Adipocyte (in vitro differentiated cells): ENCODE measurements around the gene SOX6.

Source experiments
- DNase-seq: peaks from one replicate; pipeline ENCODE4 v3.0.0-alpha.2; 2015; ENCODE audit warnings: low read depth
- H3K27me3 ChIP-seq: replicated peaks from 2 replicates; pipeline ENCODE4 v1.7.0; 2013; ENCODE audit warnings: mild to moderate bottlenecking, low read length, moderate library complexity; ENCODE audit not compliant: control insufficient read depth, insufficient read depth
- H3K36me3 ChIP-seq: 2 replicates; pipeline ENCODE4 v1.7.0; 2013; ENCODE audit warnings: low read length, mild to moderate bottlenecking, moderate library complexity; ENCODE audit not compliant: control insufficient read depth, insufficient read depth, severe bottlenecking
- H3K4me1 ChIP-seq: 2 replicates; pipeline ENCODE4 v1.7.0; 2013; ENCODE audit warnings: mild to moderate bottlenecking, low read length, moderate library complexity; ENCODE audit not compliant: control insufficient read depth, insufficient read depth
- H3K4me3 ChIP-seq: 2 replicates; pipeline ENCODE4 v1.7.0; 2013; ENCODE audit warnings: mild to moderate bottlenecking, low read length, moderate library complexity
- H3K9ac ChIP-seq: 2 replicates; pipeline ENCODE4 v1.7.0; 2013; ENCODE audit warnings: mild to moderate bottlenecking, low read length, moderate library complexity
- H3K9me3 ChIP-seq: 2 replicates; pipeline ENCODE4 v1.7.0; 2013; ENCODE audit warnings: mild to moderate bottlenecking, low read length, moderate library complexity; ENCODE audit not compliant: control insufficient read depth

The SOX6 gene

DNA sequence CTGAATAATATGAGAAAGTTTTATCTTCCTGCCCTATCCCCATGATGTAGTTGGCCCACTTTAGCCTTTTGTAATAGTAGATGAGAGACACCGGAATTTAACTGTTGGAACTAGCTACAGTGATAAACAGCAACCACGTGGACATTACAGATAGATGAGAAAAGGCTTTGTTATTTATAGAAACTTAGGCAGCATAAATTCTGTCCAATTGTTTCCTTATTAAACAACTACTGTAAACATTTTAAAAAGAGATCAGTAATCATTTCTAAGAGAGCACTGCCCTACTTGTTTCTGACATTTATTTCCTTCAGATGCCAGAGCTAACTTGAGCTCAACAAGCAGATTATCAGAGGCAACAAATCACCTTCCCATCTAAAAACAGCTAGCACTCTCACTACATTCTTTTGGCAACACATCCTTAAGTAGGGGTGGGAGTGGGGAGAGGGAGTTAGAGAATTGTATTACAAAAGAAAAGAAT, 63.1 kb downstream of the SOX6 start:
- Histone ChIP-seq H3K27me3 (no peaks in the 10 kb centered on the region), H3K36me3 (no peaks in the 10 kb centered on the region), H3K4me1 (no peaks in the 10 kb centered on the region), H3K9ac (no peak overlapping the region), H3K4me3 (no peak overlapping the region), H3K9me3 (no peaks in the 10 kb centered on the region)
- peak; percentile 33 for DNase-seq

DNA sequence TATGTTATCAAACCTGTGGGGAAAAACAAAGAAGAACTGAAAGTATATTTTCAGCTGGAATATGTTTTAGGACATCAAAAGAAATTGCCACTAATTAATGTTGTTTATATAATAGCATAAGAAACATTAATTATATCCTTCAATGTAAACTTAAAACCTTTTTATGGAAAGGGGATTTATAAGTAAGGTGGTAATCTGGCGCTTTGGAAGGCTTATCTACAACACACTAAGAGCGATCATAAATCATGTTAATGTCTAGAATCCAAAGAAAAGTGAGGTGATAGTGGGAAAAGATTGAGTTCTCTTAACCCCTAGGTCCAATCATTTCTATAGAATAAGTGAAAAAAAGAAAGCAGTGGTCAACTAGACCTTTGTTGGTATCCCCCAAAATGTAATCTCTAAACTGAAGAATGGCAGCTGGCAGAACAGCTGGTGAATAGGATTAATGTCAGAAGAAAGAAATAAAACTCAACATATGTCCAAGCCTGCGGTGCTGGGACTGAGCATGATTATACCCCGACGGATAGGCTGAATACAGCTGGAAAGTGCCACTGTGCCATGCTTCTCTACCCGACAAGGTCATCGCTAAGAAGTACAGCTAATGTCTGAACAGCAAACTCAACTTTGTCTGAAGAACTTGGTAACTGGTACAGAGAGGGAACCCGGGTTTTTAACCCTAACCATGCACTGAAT, 64.0 kb downstream of the SOX6 start:
- no peak for DNase-seq
- no peaks in the 10 kb centered on the region for H3K27me3 ChIP-seq
- H3K4me1 ChIP-seq, result no peaks in the 10 kb centered on the region
- H3K9ac ChIP-seq, result no peak overlapping the region
- H3K4me3 ChIP-seq, result no peak overlapping the region
- no peaks in the 10 kb centered on the region for H3K9me3 ChIP-seq
- no peaks in the 10 kb centered on the region for H3K36me3 ChIP-seq

DNA sequence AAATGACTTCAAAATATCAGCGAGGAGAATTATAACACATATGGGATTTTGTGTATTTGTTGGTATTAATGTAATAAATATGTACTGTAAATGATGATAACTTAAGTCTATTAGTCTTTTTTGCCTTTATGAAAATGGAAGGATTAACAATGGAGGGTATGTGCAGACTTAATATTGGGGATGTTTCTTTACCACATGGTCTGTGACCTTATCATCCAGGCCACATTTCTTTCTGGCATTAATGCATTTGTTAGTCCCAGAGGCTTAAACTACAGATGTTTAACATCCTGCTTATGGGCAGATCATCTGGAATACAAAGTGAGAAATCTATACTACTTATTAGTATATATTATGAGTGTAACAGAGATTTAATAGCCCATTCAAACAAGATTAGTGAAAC, 64.6 kb downstream of the SOX6 start:
- no peak overlapping the region for H3K4me3 ChIP-seq
- H3K27me3 ChIP-seq, result no peaks in the 10 kb centered on the region
- no peak for DNase-seq
- no peaks in the 10 kb centered on the region for H3K4me1 ChIP-seq
- H3K36me3 ChIP-seq, result no peaks in the 10 kb centered on the region
- no peaks in the 10 kb centered on the region for H3K9me3 ChIP-seq
- no peak overlapping the region for H3K9ac ChIP-seq

DNA sequence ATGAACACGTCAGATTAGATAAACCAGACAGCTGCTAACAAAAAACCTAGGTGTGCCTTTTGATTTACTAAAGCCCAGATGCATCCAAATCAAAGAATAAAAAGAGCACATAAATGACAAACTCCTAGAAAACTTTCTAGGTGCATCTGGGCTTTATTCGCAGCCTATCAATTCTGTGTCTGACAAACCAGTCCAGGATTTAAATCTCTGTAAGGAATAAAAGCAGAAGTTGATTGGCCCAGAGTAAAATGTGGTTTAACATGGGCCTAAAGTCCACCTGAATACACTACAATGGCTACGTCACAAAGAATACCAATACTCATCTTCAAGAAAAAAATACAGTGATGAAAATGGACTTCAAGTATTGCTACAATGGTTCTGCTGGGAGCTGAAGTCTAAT, 66.8 kb downstream of the SOX6 start:
- no peaks in the 10 kb centered on the region for H3K27me3 ChIP-seq
- no peaks in the 10 kb centered on the region for H3K4me1 ChIP-seq
- H3K36me3 ChIP-seq, result no peaks in the 10 kb centered on the region
- H3K9me3 ChIP-seq, result no peaks in the 10 kb centered on the region
- no peak for DNase-seq
- no peak overlapping the region for H3K4me3 ChIP-seq
- no peak overlapping the region for H3K9ac ChIP-seq

DNA sequence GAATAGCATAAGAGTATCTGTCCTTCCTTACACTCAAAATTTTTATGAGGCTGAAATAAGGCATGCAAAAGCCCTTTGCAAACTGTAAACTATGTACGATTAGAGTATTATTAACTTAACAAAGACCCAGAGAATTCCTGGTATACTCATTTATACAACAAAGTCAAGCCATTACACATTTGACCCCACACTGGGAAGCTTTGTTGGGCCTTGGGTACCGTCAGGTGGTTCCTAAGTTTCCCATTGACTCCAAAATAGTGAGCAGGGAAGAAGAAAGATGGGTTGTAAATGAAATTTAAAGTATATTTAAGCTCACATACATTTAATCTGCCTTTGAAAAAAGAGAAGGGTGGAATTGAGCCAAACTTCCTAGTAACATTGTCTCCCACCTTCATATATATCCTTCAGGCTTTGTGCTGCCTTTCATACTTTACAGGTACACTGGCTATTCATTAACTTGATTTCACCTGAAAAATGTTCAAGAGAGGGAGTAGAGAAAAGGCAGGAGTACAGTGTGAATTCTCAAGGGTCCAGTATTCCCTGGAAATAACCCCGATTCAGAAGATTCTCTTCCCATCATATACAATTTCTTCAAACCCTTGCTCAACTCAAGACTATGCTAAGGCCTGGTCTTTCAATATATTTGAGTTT, 68.6 kb downstream of the SOX6 start:
- H3K27me3 ChIP-seq, result no peaks in the 10 kb centered on the region
- DNase-seq, result no peak
- no peak overlapping the region for H3K4me3 ChIP-seq
- no peaks in the 10 kb centered on the region for H3K36me3 ChIP-seq
- no peaks in the 10 kb centered on the region for H3K4me1 ChIP-seq
- H3K9me3 ChIP-seq, result no peaks in the 10 kb centered on the region
- no peak overlapping the region for H3K9ac ChIP-seq

DNA sequence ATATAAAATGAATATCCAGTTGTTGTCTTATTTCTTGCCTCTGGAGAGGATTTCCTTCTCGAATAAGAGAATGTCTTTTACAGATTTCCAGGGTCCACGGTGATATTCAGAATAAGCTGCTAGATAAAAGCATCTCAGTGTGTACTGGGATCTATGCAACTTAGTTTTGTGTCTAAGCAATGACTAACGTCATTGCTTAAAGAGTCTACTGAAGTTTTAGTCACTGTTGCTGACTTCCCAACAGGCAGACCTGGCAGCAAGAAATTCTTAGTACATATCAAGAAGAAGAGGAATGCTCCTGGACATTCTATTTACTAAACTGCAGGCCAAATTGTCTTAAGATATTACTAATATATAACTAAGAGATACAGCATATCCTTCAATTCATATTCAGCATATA, 70.3 kb downstream of the SOX6 start:
- no peak overlapping the region for H3K9ac ChIP-seq
- no peaks in the 10 kb centered on the region for H3K27me3 ChIP-seq
- no peaks in the 10 kb centered on the region for H3K4me1 ChIP-seq
- H3K4me3 ChIP-seq, result no peak overlapping the region
- DNase-seq, result no peak
- H3K9me3 ChIP-seq, result no peaks in the 10 kb centered on the region
- no peaks in the 10 kb centered on the region for H3K36me3 ChIP-seq

DNA sequence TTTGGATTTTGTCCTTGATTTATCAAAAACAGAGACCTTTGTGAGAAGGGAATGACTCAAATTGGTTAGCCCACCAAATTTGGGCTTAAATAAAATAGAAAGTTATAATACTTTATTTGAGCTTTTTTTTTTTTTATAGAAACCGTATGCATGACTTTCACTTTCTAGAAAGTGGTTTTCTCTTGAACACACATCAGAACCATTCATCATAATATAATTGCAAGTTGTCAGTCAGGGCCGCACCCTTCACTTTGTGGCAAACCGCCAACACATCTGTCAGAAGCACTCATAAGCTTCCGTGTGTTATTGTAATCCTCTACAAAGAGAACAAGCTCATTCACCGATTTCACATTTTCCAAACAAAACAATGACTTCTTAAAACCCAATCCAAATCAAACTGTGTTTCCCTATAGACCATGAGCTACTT, 76.1 kb downstream of the SOX6 start:
- Histone ChIP-seq H3K4me3 (peak overlapping the region; percentile 46), H3K9me3 (no peaks in the 10 kb centered on the region), H3K27me3 (no peaks in the 10 kb centered on the region), H3K4me1 (no peaks in the 10 kb centered on the region), H3K9ac (no peak overlapping the region), H3K36me3 (no peaks in the 10 kb centered on the region)
- no peak for DNase-seq

DNA sequence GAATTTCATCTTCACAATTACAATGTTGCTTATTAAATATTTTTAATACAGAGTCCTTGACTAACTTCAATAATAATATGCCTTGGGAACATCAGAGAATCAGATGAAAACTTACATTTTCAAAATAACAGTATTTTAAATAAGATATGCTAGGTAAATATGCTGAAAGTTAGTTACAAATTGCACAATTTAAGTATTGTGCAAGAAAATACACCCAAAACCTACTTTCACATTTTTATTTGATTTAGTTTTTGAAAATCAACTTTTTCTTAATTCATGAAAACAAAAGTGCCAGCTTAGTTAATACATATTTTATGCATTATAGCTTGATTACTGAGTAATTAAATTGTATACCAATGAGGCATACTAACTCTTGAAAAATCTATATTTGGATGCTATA, 76.8 kb downstream of the SOX6 start:
- no peaks in the 10 kb centered on the region for H3K9me3 ChIP-seq
- no peaks in the 10 kb centered on the region for H3K36me3 ChIP-seq
- DNase-seq, result peak; percentile 27
- no peak overlapping the region for H3K9ac ChIP-seq
- H3K4me1 ChIP-seq, result no peaks in the 10 kb centered on the region
- H3K4me3 ChIP-seq, result no peak overlapping the region
- H3K27me3 ChIP-seq, result no peaks in the 10 kb centered on the region

DNA sequence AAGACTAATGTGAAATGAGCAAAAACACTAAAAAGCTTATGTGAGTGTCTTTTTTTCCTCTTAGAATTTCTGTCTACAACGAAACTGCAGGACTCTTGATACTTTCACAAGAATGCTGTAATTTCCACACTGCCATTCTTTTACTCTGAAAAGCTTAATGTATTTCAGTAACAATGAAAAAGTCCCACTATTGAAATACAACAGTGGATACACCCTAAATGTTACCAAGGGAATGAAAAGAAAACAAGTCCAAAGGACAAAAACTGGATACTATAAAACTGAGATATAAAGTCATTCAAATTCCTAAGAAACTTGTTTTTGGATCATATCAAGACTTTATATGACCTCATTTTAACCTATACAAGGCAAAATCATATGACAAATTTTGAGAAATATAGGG, 77.4 kb downstream of the SOX6 start:
- Histone ChIP-seq H3K4me1 (no peaks in the 10 kb centered on the region), H3K9me3 (no peaks in the 10 kb centered on the region), H3K9ac (no peak overlapping the region), H3K36me3 (no peaks in the 10 kb centered on the region), H3K4me3 (no peak overlapping the region), H3K27me3 (no peaks in the 10 kb centered on the region)
- peak; percentile 27 for DNase-seq

DNA sequence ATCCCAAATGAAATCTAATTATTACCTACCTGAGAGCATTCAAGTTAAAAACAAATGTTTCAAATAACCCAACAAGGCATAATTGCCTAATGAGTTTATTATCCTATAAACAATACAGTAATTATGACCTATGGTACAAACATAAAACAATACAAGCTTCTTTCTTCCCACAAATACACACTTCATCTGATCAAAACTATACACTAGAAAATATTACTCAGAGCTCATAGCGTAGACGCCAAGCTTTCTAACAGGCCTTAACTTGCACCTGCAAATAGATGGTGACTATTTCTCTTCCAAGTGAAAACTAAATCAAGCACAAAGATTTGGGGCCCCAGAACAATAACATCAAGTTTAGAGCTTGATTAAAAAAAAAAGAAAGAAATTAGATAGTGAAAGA, 78.1 kb downstream of the SOX6 start:
- Histone ChIP-seq H3K4me3 (no peak overlapping the region), H3K27me3 (no peaks in the 10 kb centered on the region), H3K9ac (no peak overlapping the region), H3K4me1 (no peaks in the 10 kb centered on the region), H3K9me3 (no peaks in the 10 kb centered on the region), H3K36me3 (no peaks in the 10 kb centered on the region)
- no peak for DNase-seq

DNA sequence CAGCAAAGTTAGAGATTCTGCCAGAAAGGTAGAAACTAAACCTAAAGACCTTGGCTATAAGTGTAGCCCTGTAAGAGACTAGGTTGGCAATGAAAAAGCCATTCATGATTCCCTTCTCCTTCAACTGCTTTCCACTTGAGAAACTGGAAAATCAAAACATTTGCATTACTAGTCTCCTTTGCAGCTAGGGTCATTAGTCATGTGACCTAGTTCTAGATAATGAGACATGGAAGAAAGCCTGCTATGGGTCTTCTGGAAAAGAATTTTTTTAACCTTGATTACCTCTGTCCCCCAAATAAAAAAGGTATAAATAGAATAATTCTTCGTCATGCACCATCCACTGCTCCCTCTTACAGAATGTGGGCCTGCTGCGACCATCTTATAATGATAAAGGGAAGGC, 80.1 kb downstream of the SOX6 start:
- no peak for DNase-seq
- H3K9me3 ChIP-seq, result no peaks in the 10 kb centered on the region
- no peak overlapping the region for H3K9ac ChIP-seq
- no peaks in the 10 kb centered on the region for H3K36me3 ChIP-seq
- no peak overlapping the region for H3K4me3 ChIP-seq
- no peaks in the 10 kb centered on the region for H3K4me1 ChIP-seq
- H3K27me3 ChIP-seq, result no peaks in the 10 kb centered on the region

DNA sequence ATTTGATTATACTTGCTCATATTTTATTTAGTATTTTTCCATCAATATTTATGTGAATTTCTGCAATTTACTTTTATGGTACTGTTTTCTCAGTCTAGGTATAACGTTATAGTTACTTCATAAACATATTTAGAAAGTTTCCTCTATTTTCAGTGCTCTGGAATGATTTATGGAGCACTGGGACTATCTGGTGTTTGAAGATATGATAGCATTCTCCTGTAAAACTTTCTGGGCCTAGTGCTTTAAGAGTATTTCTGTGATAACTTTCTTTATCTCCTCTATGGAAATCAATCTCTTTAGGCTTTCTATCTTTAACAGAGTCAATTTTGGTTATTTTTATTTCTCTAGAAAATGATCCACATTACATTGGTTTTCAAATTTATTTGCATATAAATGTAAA, 85.1 kb downstream of the SOX6 start:
- Histone ChIP-seq H3K27me3 (no peaks in the 10 kb centered on the region), H3K9me3 (peaks cover 3% of the 10 kb centered on the region), H3K4me1 (no peaks in the 10 kb centered on the region), H3K4me3 (no peak overlapping the region), H3K9ac (no peak overlapping the region), H3K36me3 (no peaks in the 10 kb centered on the region)
- DNase-seq, result no peak
